AG04449 (cell line): Measurements from ENCODE around the gene ETV6.

ENCODE experiments used
- CTCF ChIA-PET: fragments of 350-600 bp; formaldehyde crosslinking; extraction: SDS; loops from one replicate; lab custom pipeline; 2021; ENCODE audit warnings: antibody characterized with exemption; lab: Yijun Ruan, JAX
- POLR2A ChIA-PET: fragments of 400-600, 350-600 bp; formaldehyde crosslinking; extraction: SDS; loops from one replicate; lab custom pipeline; 2020; ENCODE audit warnings: antibody characterized with exemption, inconsistent platforms; lab: Yijun Ruan, JAX
- DNase-seq: peaks from one replicate; pipeline ENCODE4 v3.0.0-alpha.2; 2010; ENCODE audit warnings: low read depth, low spot score
- H3K4me3 ChIP-seq: 2 replicates; pipeline ENCODE4 v1.5.1; 2011; ENCODE audit warnings: low read depth, mild to moderate bottlenecking, control low read depth, low read length
- CTCF ChIP-seq: IDR thresholded peaks from one replicate; pipeline ENCODE4 v1.5.1; 2011; ENCODE audit warnings: mild to moderate bottlenecking, moderate library complexity, low read length, control low read depth, inconsistent platforms; ENCODE audit not compliant: insufficient read depth; ENCODE audit errors: missing control alignments

The ETV6 gene

GRCh38 chr12:11749943-11750690 is 100.6 kb downstream of the ETV6 start:
- H3K4me3 ChIP-seq: no peak overlapping the region
- POLR2A ChIA-PET: no interaction called here
- no peak for DNase-seq
- CTCF ChIA-PET: interaction anchor here (0.9 to 1.7 kb wide), 4 partner anchors 11 to 283 kb away, joined by 3 to 5 read pairs (median 4); no protein-coding TSS in a partner anchor
- no peak for TF ChIP-seq CTCF

GRCh38 chr12:11752403-11753149 is 103.1 kb downstream of the ETV6 start:
- H3K4me3 ChIP-seq: no peak overlapping the region
- DNase-seq: no peak
- no peak for TF ChIP-seq CTCF
- ChIA-PET POLR2A (no interaction called here), CTCF (interaction anchor here (1.3 kb wide), 1 partner anchor 11 kb away, joined by 4 read pairs; no protein-coding TSS in a partner anchor)

GRCh38 chr12:11753150-11753499 is 103.7 kb downstream of the ETV6 start:
- DNase-seq: no peak
- TF ChIP-seq CTCF: no peak
- ChIA-PET POLR2A (no interaction called here), CTCF (no interaction called here)
- H3K4me3 ChIP-seq: no peak overlapping the region

GRCh38 chr12:11753826-11754225 is 104.4 kb downstream of the ETV6 start:
- no peak overlapping the region for H3K4me3 ChIP-seq
- no peak for DNase-seq
- POLR2A ChIA-PET: no interaction called here
- no peak for TF ChIP-seq CTCF
- CTCF ChIA-PET: interaction anchor here (0.8 kb wide), 1 partner anchor 26 kb away, joined by 3 read pairs; no protein-coding TSS in a partner anchor

GRCh38 chr12:11754256-11754655 is 104.8 kb downstream of the ETV6 start:
- no peak for DNase-seq
- no peak overlapping the region for H3K4me3 ChIP-seq
- ChIA-PET CTCF (interaction anchor here (0.8 to 1.6 kb wide), 2 partner anchors 26 to 43 kb away, joined by 3 read pairs; no protein-coding TSS in a partner anchor), POLR2A (interaction anchor here (1.7 kb wide), 1 partner anchor 12 kb away, joined by 5 read pairs; no protein-coding TSS in a partner anchor)
- TF ChIP-seq CTCF: no peak
